Measurements from ENCODE around the gene MOGAT3.

Gene MOGAT3

GRCh38 chr7:101216001-101216859, 15.4 kb upstream of the MOGAT3 start:
- peak overlapping the region; percentile 82; the same call in 1 of the 2 replicates for H3K9ac ChIP-seq (ENCODE audit: low read length)
- peaks cover 31% of the 10 kb centered on the region for H3K4me1 ChIP-seq (ENCODE audit: insufficient read depth, low read length, severe bottlenecking)
- H3K4me3 ChIP-seq (ENCODE audit: low read depth, low read length, poor library complexity, severe bottlenecking) = peak overlapping the region; percentile 85
- peak overlapping the region; percentile 97 for H3K4me2 ChIP-seq (ENCODE audit: low read length)
- no peak for TF ChIP-seq EZH2 (IDR thresholded peaks at IDR 0.05; ENCODE audit: borderline replicate concordance, low read length)
- TF ChIP-seq, protein P1, sequence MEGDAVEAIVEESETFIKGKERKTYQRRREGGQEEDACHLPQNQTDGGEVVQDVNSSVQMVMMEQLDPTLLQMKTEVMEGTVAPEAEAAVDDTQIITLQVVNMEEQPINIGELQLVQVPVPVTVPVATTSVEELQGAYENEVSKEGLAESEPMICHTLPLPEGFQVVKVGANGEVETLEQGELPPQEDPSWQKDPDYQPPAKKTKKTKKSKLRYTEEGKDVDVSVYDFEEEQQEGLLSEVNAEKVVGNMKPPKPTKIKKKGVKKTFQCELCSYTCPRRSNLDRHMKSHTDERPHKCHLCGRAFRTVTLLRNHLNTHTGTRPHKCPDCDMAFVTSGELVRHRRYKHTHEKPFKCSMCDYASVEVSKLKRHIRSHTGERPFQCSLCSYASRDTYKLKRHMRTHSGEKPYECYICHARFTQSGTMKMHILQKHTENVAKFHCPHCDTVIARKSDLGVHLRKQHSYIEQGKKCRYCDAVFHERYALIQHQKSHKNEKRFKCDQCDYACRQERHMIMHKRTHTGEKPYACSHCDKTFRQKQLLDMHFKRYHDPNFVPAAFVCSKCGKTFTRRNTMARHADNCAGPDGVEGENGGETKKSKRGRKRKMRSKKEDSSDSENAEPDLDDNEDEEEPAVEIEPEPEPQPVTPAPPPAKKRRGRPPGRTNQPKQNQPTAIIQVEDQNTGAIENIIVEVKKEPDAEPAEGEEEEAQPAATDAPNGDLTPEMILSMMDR (IDR thresholded peaks at IDR 0.05; ENCODE audit: low read length) = no peak
- no peak overlapping the region for H2AFZ ChIP-seq (ENCODE audit: low read length)
- no peak overlapping the region for H3K27ac ChIP-seq (ENCODE audit: low read depth, low read length, poor library complexity, severe bottlenecking)
- no peaks in the 10 kb centered on the region; the same call in 1 of the 2 replicates for H3K79me2 ChIP-seq (ENCODE audit: insufficient read depth, low read length)
- no peaks in the 10 kb centered on the region for H3K36me3 ChIP-seq (ENCODE audit: insufficient read depth, low read length)
- no peaks in the 10 kb centered on the region for H3F3A ChIP-seq (ENCODE audit: insufficient read depth, low read length)
- H4K20me1 ChIP-seq (ENCODE audit: insufficient read depth, low read length) = no peaks in the 10 kb centered on the region
- H3K9me3 ChIP-seq (ENCODE audit: low read length) = no peaks in the 10 kb centered on the region
- H3K27me3 ChIP-seq (ENCODE audit: insufficient read depth, low read length) = no peaks in the 10 kb centered on the region
- no peaks in the 10 kb centered on the region for H3K9me2 ChIP-seq (ENCODE audit: low read depth, low read length)

DNA sequence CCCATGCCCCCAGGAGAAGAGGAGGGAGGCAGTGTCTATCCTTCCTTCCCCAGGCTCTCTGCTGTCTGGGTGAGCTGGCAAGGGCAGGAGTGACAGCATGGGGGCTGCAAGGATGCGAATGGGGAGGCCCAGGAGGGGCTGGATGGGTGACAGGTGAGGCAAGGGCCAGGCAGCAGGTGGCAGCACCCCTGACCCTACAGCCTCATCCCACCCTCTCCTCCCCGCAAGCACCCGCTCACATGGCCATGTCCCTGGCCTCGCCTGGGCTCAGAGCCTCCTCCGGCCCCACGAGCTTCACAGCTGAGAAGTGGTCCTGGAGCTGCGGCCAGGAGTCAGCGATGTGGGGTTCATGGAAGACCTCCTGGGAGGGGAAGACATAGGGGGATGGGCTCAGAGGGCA, 11.2 kb upstream of the MOGAT3 start:
- H3K36me3 ChIP-seq (ENCODE audit: insufficient read depth, low read length) = no peaks in the 10 kb centered on the region
- no peak overlapping the region for H3K4me2 ChIP-seq (ENCODE audit: low read length)
- no peaks in the 10 kb centered on the region for H3K9me3 ChIP-seq (ENCODE audit: low read length)
- no peaks in the 10 kb centered on the region for H3K9me2 ChIP-seq (ENCODE audit: low read depth, low read length)
- TF ChIP-seq EZH2 (IDR thresholded peaks at IDR 0.05; ENCODE audit: borderline replicate concordance, low read length) = no peak
- TF ChIP-seq, protein P1 (IDR thresholded peaks at IDR 0.05; ENCODE audit: low read length) = peak; percentile 16; the same call in 1 of the 2 replicates
- H3K4me3 ChIP-seq (ENCODE audit: low read depth, low read length, poor library complexity, severe bottlenecking) = no peak overlapping the region
- H3K9ac ChIP-seq (ENCODE audit: low read length) = no peak overlapping the region
- H3K4me1 ChIP-seq (ENCODE audit: insufficient read depth, low read length, severe bottlenecking) = peaks cover 14% of the 10 kb centered on the region
- no peaks in the 10 kb centered on the region for H3K79me2 ChIP-seq (ENCODE audit: insufficient read depth, low read length)
- H3K27me3 ChIP-seq (ENCODE audit: insufficient read depth, low read length) = no peaks in the 10 kb centered on the region
- H3K27ac ChIP-seq (ENCODE audit: low read depth, low read length, poor library complexity, severe bottlenecking) = no peak overlapping the region
- H3F3A ChIP-seq (ENCODE audit: insufficient read depth, low read length) = no peaks in the 10 kb centered on the region
- H4K20me1 ChIP-seq (ENCODE audit: insufficient read depth, low read length) = no peaks in the 10 kb centered on the region
- H2AFZ ChIP-seq (ENCODE audit: low read length) = no peak overlapping the region

DNA sequence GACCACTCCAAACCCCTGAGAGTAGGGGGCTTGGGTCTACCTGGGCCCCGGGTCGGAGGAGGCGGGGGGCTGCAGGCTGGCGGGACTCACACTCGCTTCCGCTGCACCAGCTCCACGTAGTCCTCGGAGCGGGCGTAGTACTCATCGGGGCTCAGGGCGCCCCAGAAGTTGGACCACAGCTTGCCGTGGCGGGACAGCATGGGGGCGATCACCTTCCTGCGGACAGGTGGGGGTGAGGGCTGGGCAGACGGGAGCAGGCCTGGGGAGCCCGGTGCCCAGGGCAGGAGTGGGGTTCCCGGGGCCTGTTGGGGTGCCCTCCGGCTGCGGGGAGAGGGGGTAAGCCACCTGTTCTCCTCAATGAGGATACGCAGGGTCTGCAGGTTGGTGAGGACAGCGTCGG, 10.7 kb upstream of the MOGAT3 start:
- no peaks in the 10 kb centered on the region for H4K20me1 ChIP-seq (ENCODE audit: insufficient read depth, low read length)
- no peak overlapping the region for H2AFZ ChIP-seq (ENCODE audit: low read length)
- H3K4me1 ChIP-seq (ENCODE audit: insufficient read depth, low read length, severe bottlenecking) = peaks cover 9% of the 10 kb centered on the region
- H3K4me2 ChIP-seq (ENCODE audit: low read length) = no peak overlapping the region
- no peaks in the 10 kb centered on the region for H3K27me3 ChIP-seq (ENCODE audit: insufficient read depth, low read length)
- no peaks in the 10 kb centered on the region for H3K9me3 ChIP-seq (ENCODE audit: low read length)
- H3K27ac ChIP-seq (ENCODE audit: low read depth, low read length, poor library complexity, severe bottlenecking) = no peak overlapping the region
- no peak overlapping the region for H3K9ac ChIP-seq (ENCODE audit: low read length)
- H3K9me2 ChIP-seq (ENCODE audit: low read depth, low read length) = no peaks in the 10 kb centered on the region
- no peak for TF ChIP-seq EZH2 (IDR thresholded peaks at IDR 0.05; ENCODE audit: borderline replicate concordance, low read length)
- H3K36me3 ChIP-seq (ENCODE audit: insufficient read depth, low read length) = no peaks in the 10 kb centered on the region
- H3K4me3 ChIP-seq (ENCODE audit: low read depth, low read length, poor library complexity, severe bottlenecking) = no peak overlapping the region
- H3F3A ChIP-seq (ENCODE audit: insufficient read depth, low read length) = no peaks in the 10 kb centered on the region
- no peaks in the 10 kb centered on the region for H3K79me2 ChIP-seq (ENCODE audit: insufficient read depth, low read length)

Measured in OCI-LY1 (cell line).